K562 (cell line): ENCODE results near the gene ENPP6. TPM values are rescaled to one million over a fixed set of nuclear protein-coding genes. Genes with fewer than 3 reads are reported as not detected.

ENCODE experiments used
- CCNT2 ChIP-seq: IDR thresholded peaks from 2 replicates; pipeline ENCODE4 v1.6.1; 2011; ENCODE audit warnings: borderline replicate concordance, low read depth, mild to moderate bottlenecking, moderate library complexity, mixed read lengths, low read length; ENCODE audit not compliant: insufficient read length; ENCODE audit errors: extremely low read depth
- POLR2H ChIP-seq: IDR thresholded peaks from 2 replicates; pipeline ENCODE4 v1.6.1; 2016; ENCODE audit warnings: missing genetic modification characterization, low read depth, mild to moderate bottlenecking, control low read depth, missing compliant biosample characterization, moderate library complexity
- SMAD4 ChIP-seq: fragments of 250-450 bp; sonication (Bioruptor Pico); conservative IDR thresholded peaks from 2 replicates; pipeline ENCODE4 v1.8.0; 2021; ENCODE audit warnings: inconsistent platforms, mild to moderate bottlenecking, moderate library complexity
- ZBTB7A ChIP-seq: IDR thresholded peaks from 2 replicates; pipeline ENCODE4 v1.6.1; 2011; ENCODE audit warnings: low read depth, mild to moderate bottlenecking, low read length, moderate library complexity, borderline replicate concordance; ENCODE audit not compliant: control insufficient read depth
- ZNF146 ChIP-seq: IDR thresholded peaks from one replicate; pipeline ENCODE4 v1.6.1; 2018; ENCODE audit warnings: missing compliant biosample characterization; ENCODE audit not compliant: unreplicated experiment
- ZNF507 ChIP-seq: conservative IDR thresholded peaks from 2 replicates; pipeline ENCODE4 v1.6.1; 2017; ENCODE audit warnings: missing genetic modification characterization, missing compliant biosample characterization
- polyA plus RNA-seq, 8 experiments: library from polyadenylated mRNA; depleted of rRNA in 4 of 8; stranded (reverse) in 5 of 8; unstranded in 3 of 8; fragments of >200 nt; fragmentation: Nextera tagmentation in 2 of 8; fragmentation: Illumina TruSeq in 1 of 8; extraction: Ambion mirVana in 2 of 8; extraction: Trizol in 1 of 8; gene quantifications; 2 replicates each; pipeline versions ENCODE4 v1.2.1 to v1.2.3, GENCODE V29; 2011 to 2014; ENCODE audit warnings: inconsistent platforms in 1 of 8, missing spikeins in 1 of 8
- total RNA-seq, 7 experiments: library from RNA; depleted of rRNA in 6 of 7; stranded (reverse); fragments of >200 nt in 6 of 7; fragmentation: Illumina TruSeq in 2 of 7; extraction: Trizol in 2 of 7; gene quantifications; 2 replicates each; pipeline versions ENCODE4 v1.2.1 to v1.2.3, GENCODE V29; 2011 to 2021; ENCODE audit warnings: low replicate concordance in 1 of 7
- TF ChIP-seq, protein P1 (sequence below), 2 experiments: fragments of 450-650 bp in 1 of 2; sonication (generic) in 1 of 2; formaldehyde crosslinking in 1 of 2; IDR thresholded peaks; 2 replicates each; pipeline versions ENCODE4 v1.7.1 to v1.9.0; 2016 to 2022; ENCODE audit warnings: inconsistent platforms in 1 of 2, mild to moderate bottlenecking in 1 of 2, missing genetic modification reagents in 1 of 2
- TF ChIP-seq, protein P2 (sequence below): sonication (generic); formaldehyde crosslinking; IDR thresholded peaks from 2 replicates; pipeline ENCODE4 v1.8.1; 2023; ENCODE audit warnings: missing genetic modification reagents, mild to moderate bottlenecking, borderline replicate concordance
- TF ChIP-seq, protein P3 (sequence below), 2 experiments: fragments of 450-650 bp; conservative IDR thresholded peaks; 2 replicates each; pipeline ENCODE4 v1.6.1; 2017; ENCODE audit warnings: mild to moderate bottlenecking in 2 of 2, moderate library complexity in 2 of 2
- TF ChIP-seq, protein P4 (sequence below), 2 experiments: fragments of 250-450 bp in 1 of 2; fragments of 450-650 bp in 1 of 2; sonication (Bioruptor Pico) in 1 of 2; IDR thresholded peaks; 2 replicates each; pipeline versions ENCODE4 v1.6.1 to v1.8.0; 2016 to 2021; ENCODE audit warnings: mild to moderate bottlenecking in 2 of 2, moderate library complexity in 2 of 2, missing compliant biosample characterization in 1 of 2, missing genetic modification characterization in 1 of 2

ENPP6 gene
- total and polyA plus RNA-seq, 9 of the 15 experiments (the other 6 are each of a cell fraction or from before 2014, with no cell fraction given): 0.29 TPM; not detected in 8

DNA sequence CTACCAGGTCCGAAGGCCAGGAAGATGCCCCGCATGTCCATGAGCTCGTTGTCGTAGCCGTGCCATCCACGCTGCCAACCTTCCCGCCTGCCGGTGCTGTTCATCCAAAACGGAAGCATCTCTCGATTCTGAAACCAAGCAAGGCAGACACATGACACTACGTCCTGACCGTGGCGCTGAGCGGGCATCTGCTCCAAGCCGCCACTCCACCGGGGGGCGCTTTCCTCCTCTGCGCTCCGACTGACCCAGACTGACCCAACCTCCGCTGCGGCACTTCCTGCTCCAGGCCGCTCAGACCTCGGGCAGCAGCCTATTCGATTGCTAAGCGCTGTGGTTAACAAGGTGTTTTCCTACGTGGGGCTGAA is 120.5 kb downstream of the ENPP6 start (continued):
- TF ChIP-seq, protein P1, sequence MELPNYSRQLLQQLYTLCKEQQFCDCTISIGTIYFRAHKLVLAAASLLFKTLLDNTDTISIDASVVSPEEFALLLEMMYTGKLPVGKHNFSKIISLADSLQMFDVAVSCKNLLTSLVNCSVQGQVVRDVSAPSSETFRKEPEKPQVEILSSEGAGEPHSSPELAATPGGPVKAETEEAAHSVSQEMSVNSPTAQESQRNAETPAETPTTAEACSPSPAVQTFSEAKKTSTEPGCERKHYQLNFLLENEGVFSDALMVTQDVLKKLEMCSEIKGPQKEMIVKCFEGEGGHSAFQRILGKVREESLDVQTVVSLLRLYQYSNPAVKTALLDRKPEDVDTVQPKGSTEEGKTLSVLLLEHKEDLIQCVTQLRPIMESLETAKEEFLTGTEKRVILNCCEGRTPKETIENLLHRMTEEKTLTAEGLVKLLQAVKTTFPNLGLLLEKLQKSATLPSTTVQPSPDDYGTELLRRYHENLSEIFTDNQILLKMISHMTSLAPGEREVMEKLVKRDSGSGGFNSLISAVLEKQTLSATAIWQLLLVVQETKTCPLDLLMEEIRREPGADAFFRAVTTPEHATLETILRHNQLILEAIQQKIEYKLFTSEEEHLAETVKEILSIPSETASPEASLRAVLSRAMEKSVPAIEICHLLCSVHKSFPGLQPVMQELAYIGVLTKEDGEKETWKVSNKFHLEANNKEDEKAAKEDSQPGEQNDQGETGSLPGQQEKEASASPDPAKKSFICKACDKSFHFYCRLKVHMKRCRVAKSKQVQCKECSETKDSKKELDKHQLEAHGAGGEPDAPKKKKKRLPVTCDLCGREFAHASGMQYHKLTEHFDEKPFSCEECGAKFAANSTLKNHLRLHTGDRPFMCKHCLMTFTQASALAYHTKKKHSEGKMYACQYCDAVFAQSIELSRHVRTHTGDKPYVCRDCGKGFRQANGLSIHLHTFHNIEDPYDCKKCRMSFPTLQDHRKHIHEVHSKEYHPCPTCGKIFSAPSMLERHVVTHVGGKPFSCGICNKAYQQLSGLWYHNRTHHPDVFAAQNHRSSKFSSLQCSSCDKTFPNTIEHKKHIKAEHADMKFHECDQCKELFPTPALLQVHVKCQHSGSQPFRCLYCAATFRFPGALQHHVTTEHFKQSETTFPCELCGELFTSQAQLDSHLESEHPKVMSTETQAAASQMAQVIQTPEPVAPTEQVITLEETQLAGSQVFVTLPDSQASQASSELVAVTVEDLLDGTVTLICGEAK (IDR thresholded peaks at IDR 0.05): peak; percentile 67
- TF ChIP-seq, protein P1 (CRISPR knock-in tag; IDR thresholded peaks at IDR 0.05): no peak
- TF ChIP-seq ZBTB7A: no peak
- TF ChIP-seq CCNT2: no peak
- TF ChIP-seq SMAD4: peak; percentile 35; the same call in 1 of the 2 replicates
- TF ChIP-seq POLR2H: no peak
- TF ChIP-seq ZNF146 (CRISPR knock-in tag): no peak
- TF ChIP-seq, protein P2, sequence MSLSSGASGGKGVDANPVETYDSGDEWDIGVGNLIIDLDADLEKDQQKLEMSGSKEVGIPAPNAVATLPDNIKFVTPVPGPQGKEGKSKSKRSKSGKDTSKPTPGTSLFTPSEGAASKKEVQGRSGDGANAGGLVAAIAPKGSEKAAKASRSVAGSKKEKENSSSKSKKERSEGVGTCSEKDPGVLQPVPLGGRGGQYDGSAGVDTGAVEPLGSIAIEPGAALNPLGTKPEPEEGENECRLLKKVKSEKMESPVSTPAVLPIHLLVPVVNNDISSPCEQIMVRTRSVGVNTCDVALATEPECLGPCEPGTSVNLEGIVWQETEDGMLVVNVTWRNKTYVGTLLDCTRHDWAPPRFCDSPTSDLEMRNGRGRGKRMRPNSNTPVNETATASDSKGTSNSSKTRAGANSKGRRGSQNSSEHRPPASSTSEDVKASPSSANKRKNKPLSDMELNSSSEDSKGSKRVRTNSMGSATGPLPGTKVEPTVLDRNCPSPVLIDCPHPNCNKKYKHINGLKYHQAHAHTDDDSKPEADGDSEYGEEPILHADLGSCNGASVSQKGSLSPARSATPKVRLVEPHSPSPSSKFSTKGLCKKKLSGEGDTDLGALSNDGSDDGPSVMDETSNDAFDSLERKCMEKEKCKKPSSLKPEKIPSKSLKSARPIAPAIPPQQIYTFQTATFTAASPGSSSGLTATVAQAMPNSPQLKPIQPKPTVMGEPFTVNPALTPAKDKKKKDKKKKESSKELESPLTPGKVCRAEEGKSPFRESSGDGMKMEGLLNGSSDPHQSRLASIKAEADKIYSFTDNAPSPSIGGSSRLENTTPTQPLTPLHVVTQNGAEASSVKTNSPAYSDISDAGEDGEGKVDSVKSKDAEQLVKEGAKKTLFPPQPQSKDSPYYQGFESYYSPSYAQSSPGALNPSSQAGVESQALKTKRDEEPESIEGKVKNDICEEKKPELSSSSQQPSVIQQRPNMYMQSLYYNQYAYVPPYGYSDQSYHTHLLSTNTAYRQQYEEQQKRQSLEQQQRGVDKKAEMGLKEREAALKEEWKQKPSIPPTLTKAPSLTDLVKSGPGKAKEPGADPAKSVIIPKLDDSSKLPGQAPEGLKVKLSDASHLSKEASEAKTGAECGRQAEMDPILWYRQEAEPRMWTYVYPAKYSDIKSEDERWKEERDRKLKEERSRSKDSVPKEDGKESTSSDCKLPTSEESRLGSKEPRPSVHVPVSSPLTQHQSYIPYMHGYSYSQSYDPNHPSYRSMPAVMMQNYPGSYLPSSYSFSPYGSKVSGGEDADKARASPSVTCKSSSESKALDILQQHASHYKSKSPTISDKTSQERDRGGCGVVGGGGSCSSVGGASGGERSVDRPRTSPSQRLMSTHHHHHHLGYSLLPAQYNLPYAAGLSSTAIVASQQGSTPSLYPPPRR: no peak
- TF ChIP-seq, protein P3, sequence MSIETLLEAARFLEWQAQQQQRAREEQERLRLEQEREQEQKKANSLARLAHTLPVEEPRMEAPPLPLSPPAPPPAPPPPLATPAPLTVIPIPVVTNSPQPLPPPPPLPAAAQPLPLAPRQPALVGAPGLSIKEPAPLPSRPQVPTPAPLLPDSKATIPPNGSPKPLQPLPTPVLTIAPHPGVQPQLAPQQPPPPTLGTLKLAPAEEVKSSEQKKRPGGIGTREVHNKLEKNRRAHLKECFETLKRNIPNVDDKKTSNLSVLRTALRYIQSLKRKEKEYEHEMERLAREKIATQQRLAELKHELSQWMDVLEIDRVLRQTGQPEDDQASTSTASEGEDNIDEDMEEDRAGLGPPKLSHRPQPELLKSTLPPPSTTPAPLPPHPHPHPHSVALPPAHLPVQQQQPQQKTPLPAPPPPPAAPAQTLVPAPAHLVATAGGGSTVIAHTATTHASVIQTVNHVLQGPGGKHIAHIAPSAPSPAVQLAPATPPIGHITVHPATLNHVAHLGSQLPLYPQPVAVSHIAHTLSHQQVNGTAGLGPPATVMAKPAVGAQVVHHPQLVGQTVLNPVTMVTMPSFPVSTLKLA (conservative IDR thresholded peaks at IDR 0.05): no peak
- no peak for TF ChIP-seq ZNF507 (tag)
- TF ChIP-seq, protein P4, sequence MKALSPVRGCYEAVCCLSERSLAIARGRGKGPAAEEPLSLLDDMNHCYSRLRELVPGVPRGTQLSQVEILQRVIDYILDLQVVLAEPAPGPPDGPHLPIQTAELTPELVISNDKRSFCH (CRISPR knock-in tag; IDR thresholded peaks at IDR 0.05): no peak
- TF ChIP-seq, protein P4 (tag; IDR thresholded peaks at IDR 0.05): no peak
